K562 (cell line): Measurements from ENCODE around the gene SFXN3. TPM values are rescaled to one million over a fixed set of nuclear protein-coding genes. Genes with fewer than 3 reads are reported as not detected.

Experiments
- ATAC-seq: fragments of 200-7000 bp; cut with Tn5 transposase; 3 replicates; pipeline ENCODE4 v1.9.1; 2020; ENCODE audit warnings: moderate library complexity
- BruUV-seq: library from RNA; stranded (reverse); fragments of 400-500 nt; replicated peaks from 2 replicates; lab custom pipeline; 2021; lab: Mats Ljungman, UMichigan
- CTCF ChIA-PET: fragments of 300-600 bp; formaldehyde crosslinking; extraction: SDS; loops from one replicate; lab custom pipeline; 2021; ENCODE audit warnings: low intra/inter-chr PET ratio; lab: Yijun Ruan, JAX
- POLR2A ChIA-PET: fragments of 300-600, 350-650 bp; sonication (Branson Sonifier 250); formaldehyde crosslinking; extraction: SDS; loops from one replicate; lab custom pipeline; 2021; ENCODE audit warnings: antibody characterized with exemption, inconsistent platforms; lab: Yijun Ruan, JAX
- DNase-seq, 4 experiments: peaks; one replicate each; pipeline versions ENCODE4 v3.0.0 to v3.0.0-alpha.2; 2011 to 2018; ENCODE audit warnings: low spot score in 3 of 4, mixed read lengths in 3 of 4; ENCODE audit errors: extremely low read depth in 1 of 4
- FAIRE-seq: peaks from 2 replicates; lab custom pipeline; 2011; peaks lifted over from hg19 to GRCh38; lab: Jason Lieb, UNC
- H2AFZ ChIP-seq: 2 replicates; pipeline ENCODE4 v1.6.0; 2011; ENCODE audit warnings: low read depth, low read length, control low read depth, inconsistent platforms
- H3K27ac ChIP-seq: fragments of 200-600 bp; 3 replicates; pipeline ENCODE4 v1.8.0; 2011; ENCODE audit warnings: low read depth, mild to moderate bottlenecking, control low read depth, inconsistent platforms, low read length, moderate library complexity, mixed read lengths; ENCODE audit errors: extremely low read depth
- H3K27me3 ChIP-seq, 2 experiments: fragments of 300-600 bp in 1 of 2; 2 replicates in 1 of 2; 3 replicates in 1 of 2; pipeline versions ENCODE4 v1.6.0 to v1.8.0; 2011; ENCODE audit warnings: inconsistent platforms in 2 of 2, low read length in 2 of 2, mild to moderate bottlenecking in 1 of 2, mixed read lengths in 1 of 2, moderate library complexity in 1 of 2; ENCODE audit not compliant: control insufficient read depth in 2 of 2, insufficient read depth in 2 of 2
- H3K36me3 ChIP-seq: fragments of 300-600 bp; 3 replicates; pipeline ENCODE4 v1.8.0; 2011; ENCODE audit warnings: mild to moderate bottlenecking, low read length, inconsistent platforms; ENCODE audit not compliant: control insufficient read depth, insufficient read depth
- H3K4me1 ChIP-seq, 2 experiments: fragments of 200-600 bp in 1 of 2; replicated peaks in 1 of 2; 2 replicates in 1 of 2; 3 replicates in 1 of 2; pipeline versions ENCODE4 v1.5.1 to v1.8.0; 2011; ENCODE audit warnings: inconsistent platforms in 2 of 2, low read length in 2 of 2, mild to moderate bottlenecking in 1 of 2, mixed read lengths in 1 of 2, moderate library complexity in 1 of 2; ENCODE audit not compliant: control insufficient read depth in 2 of 2, insufficient read depth in 2 of 2
- H3K4me2 ChIP-seq: 2 replicates; pipeline ENCODE4 v1.6.1; 2011; ENCODE audit warnings: low read length, control low read depth, inconsistent platforms, mixed read lengths; ENCODE audit not compliant: insufficient read depth
- H3K4me3 ChIP-seq: fragments of 200-600 bp; sonication (generic), shearing (Covaris generic); 2 replicates; pipeline ENCODE4 v1.5.1; 2016; ENCODE audit warnings: control low read depth, inconsistent platforms
- H3K79me2 ChIP-seq: fragments of 200-600 bp; 3 replicates; pipeline ENCODE4 v1.8.0; 2011; ENCODE audit warnings: low read length, inconsistent platforms; ENCODE audit not compliant: control insufficient read depth, insufficient read depth
- H3K9ac ChIP-seq, 2 experiments: 2 replicates each; pipeline versions ENCODE4 v1.6.0 to v1.6.1; 2011; ENCODE audit warnings: low read depth in 2 of 2, low read length in 2 of 2, control low read depth in 1 of 2, inconsistent platforms in 1 of 2, mild to moderate bottlenecking in 1 of 2, mixed read lengths in 1 of 2; ENCODE audit not compliant: insufficient read depth in 1 of 2
- H3K9me1 ChIP-seq: one replicate; pipeline ENCODE4 v1.6.0; 2011; ENCODE audit warnings: inconsistent platforms, mild to moderate bottlenecking, low read length, moderate library complexity; ENCODE audit not compliant: control insufficient read depth, insufficient read depth
- H3K9me3 ChIP-seq: replicated peaks from 2 replicates; pipeline ENCODE4 v1.5.1; 2011; ENCODE audit warnings: low read depth, low read length, inconsistent platforms; ENCODE audit not compliant: control insufficient read depth, insufficient read depth
- H4K20me1 ChIP-seq: replicated peaks from 2 replicates; pipeline ENCODE4 v1.6.1; 2011; ENCODE audit warnings: low read length, inconsistent platforms, mixed read lengths; ENCODE audit not compliant: control insufficient read depth, insufficient read depth
- ATF6 ChIP-seq: sonication (generic); formaldehyde crosslinking; IDR thresholded peaks from 2 replicates; pipeline ENCODE4 v1.4.0; 2020; ENCODE audit warnings: mild to moderate bottlenecking, missing genetic modification reagents
- CGGBP1 ChIP-seq: fragments of 250-450 bp; sonication (Bioruptor Pico); IDR thresholded peaks from 2 replicates; pipeline ENCODE4 v1.9.0; 2021; ENCODE audit warnings: mild to moderate bottlenecking
- CREB3 ChIP-seq: fragments of 450-650 bp; conservative IDR thresholded peaks from 2 replicates; pipeline ENCODE4 v1.6.1; 2016; ENCODE audit warnings: missing genetic modification characterization, low read depth, mild to moderate bottlenecking, missing compliant biosample characterization, moderate library complexity
- ESRRA ChIP-seq: fragments of 450-650 bp; IDR thresholded peaks from 2 replicates; pipeline ENCODE4 v1.6.1; 2014; ENCODE audit warnings: low read depth, mild to moderate bottlenecking, moderate library complexity, borderline replicate concordance
- HNRNPL ChIP-seq: fragments of 200-400 bp; formaldehyde crosslinking; IDR thresholded peaks from 2 replicates; pipeline ENCODE4 v1.6.1; 2017; ENCODE audit warnings: low read depth, mild to moderate bottlenecking, low read length
- NFIC ChIP-seq: fragments of 450-650 bp; IDR thresholded peaks from 2 replicates; pipeline ENCODE4 v1.6.1; 2017; ENCODE audit warnings: mild to moderate bottlenecking, inconsistent platforms
- NR2C1 ChIP-seq, 2 experiments: fragments of 450-650 bp; IDR thresholded peaks; 2 replicates each; pipeline ENCODE4 v1.6.1; 2017; ENCODE audit warnings: mild to moderate bottlenecking in 2 of 2, antibody characterized with exemption in 1 of 2, inconsistent platforms in 1 of 2, missing compliant biosample characterization in 1 of 2, missing genetic modification characterization in 1 of 2
- NR2C2 ChIP-seq, 2 experiments: fragments of 200-800 bp in 1 of 2; sonication (Bioruptor generic) in 1 of 2; sonication (generic) in 1 of 2; formaldehyde crosslinking in 1 of 2; IDR thresholded peaks; 2 replicates each; pipeline versions ENCODE4 v1.6.1 to v1.8.0; 2016 to 2022; ENCODE audit warnings: mild to moderate bottlenecking in 1 of 2, missing compliant biosample characterization in 1 of 2, missing genetic modification characterization in 1 of 2, missing genetic modification reagents in 1 of 2
- POLR2G ChIP-seq: fragments of 200-400 bp; formaldehyde crosslinking; IDR thresholded peaks from 2 replicates; pipeline ENCODE4 v1.6.1; 2017; ENCODE audit warnings: low read depth, mild to moderate bottlenecking, antibody characterized with exemption, low read length, moderate library complexity
- SMAD1 ChIP-seq: fragments of 150-350 bp; IDR thresholded peaks from 2 replicates; pipeline ENCODE4 v1.6.1; 2014; ENCODE audit warnings: low read length, low read depth; ENCODE audit not compliant: partially characterized antibody
- ZBTB9 ChIP-seq: fragments of 450-650 bp; formaldehyde crosslinking; IDR thresholded peaks from 2 replicates; pipeline ENCODE4 v1.4.0; 2020; ENCODE audit warnings: mild to moderate bottlenecking, moderate library complexity
- WGBS: fragments of 100-300 bp; shearing (Covaris generic); methylation state at CpG from one replicate; pipeline ENCODE4 v1.1.6; 2016; ENCODE audit warnings: low coverage, mixed read lengths; ENCODE audit not compliant: insufficient coverage; ENCODE audit errors: missing lambda C conversion rate; 5-methylcytosine and 5-hydroxymethylcytosine counted together
- in situ Hi-C: fragments of 300-500 bp; cut with MboI; formaldehyde crosslinking; loops from 4 replicates; pipeline ENCODE4 v1.15.0; 2018; ENCODE audit warnings: inconsistent platforms, mixed read lengths
- intact Hi-C: fragments of 100-400 bp; cut with micrococcal nuclease; formaldehyde crosslinking; loops from 2 replicates; pipeline ENCODE4 v1.14.2; 2022
- polyA plus RNA-seq, 8 experiments: library from polyadenylated mRNA; depleted of rRNA in 4 of 8; stranded (reverse) in 5 of 8; unstranded in 3 of 8; fragments of >200 nt; fragmentation: Nextera tagmentation in 2 of 8; fragmentation: Illumina TruSeq in 1 of 8; extraction: Ambion mirVana in 2 of 8; extraction: Trizol in 1 of 8; gene quantifications; 2 replicates each; pipeline versions ENCODE4 v1.2.1 to v1.2.3, GENCODE V29; 2011 to 2014; ENCODE audit warnings: inconsistent platforms in 1 of 8, missing spikeins in 1 of 8
- total RNA-seq, 7 experiments: library from RNA; depleted of rRNA in 6 of 7; stranded (reverse); fragments of >200 nt in 6 of 7; fragmentation: Illumina TruSeq in 2 of 7; extraction: Trizol in 2 of 7; gene quantifications; 2 replicates each; pipeline versions ENCODE4 v1.2.1 to v1.2.3, GENCODE V29; 2011 to 2021; ENCODE audit warnings: low replicate concordance in 1 of 7

Gene SFXN3
- total and polyA plus RNA-seq, 9 of the 15 experiments (the other 6 are each of a cell fraction or from before 2014, with no cell fraction given): 0.24 to 4.6 (median 0.86) TPM

GRCh38 chr10:101062232-101063049 lies 31.4 kb downstream of the SFXN3 start:
- DNase-seq (peak; percentile 52 to 78 (median 66)), FAIRE-seq (peak; percentile 15), ATAC-seq (peak; percentile 62)
- Histone ChIP-seq H2AFZ (peak overlapping the region; percentile 82), H3K9me1 (no peaks in the 10 kb centered on the region), H3K27me3 (no peaks in the 10 kb centered on the region), H3K9ac (peak overlapping the region; percentile 96 to 99), H4K20me1 (no peaks in the 10 kb centered on the region), H3K27ac (peak overlapping the region; percentile 100), H3K4me1 (peaks cover 42 to 68% of the 10 kb centered on the region in 2 experiments), H3K4me3 (peak overlapping the region; percentile 53), H3K9me3 (no peaks in the 10 kb centered on the region), H3K79me2 (peaks cover 57% of the 10 kb centered on the region), H3K36me3 (peaks cover 6% of the 10 kb centered on the region; the same call in 1 of the 3 replicates), H3K4me2 (peak overlapping the region; percentile 93)
- in situ Hi-C loops (no loop called here), intact Hi-C loops (loop anchor here (10.0 kb wide), 2 partner anchors 48 to 992 kb away; partner anchors contain the start of gene ARMH3)
- BruUV-seq: no TSS peak
- WGBS: under 1% methylated on average over 35 of the region's 63 CpGs
- POLR2A ChIA-PET: interaction anchor here (0.8 to 1.8 kb wide), 7 partner anchors 9 to 33 kb away, joined by 3 to 7 read pairs (median 3); no protein-coding TSS in a partner anchor
- CTCF ChIA-PET: interaction anchor here (0.8 to 0.9 kb wide), 2 partner anchors 22 to 69 kb away, joined by 3 read pairs; no protein-coding TSS in a partner anchor
- no peak for TF ChIP-seq NR2C1 (IDR thresholded peaks at IDR 0.05)
- 0 out of 2 replicates have a peak, but pooled peaks have one; percentile 37 for TF ChIP-seq NR2C1 (tag; IDR thresholded peaks at IDR 0.05)
- no peak for TF ChIP-seq SMAD1
- TF ChIP-seq HNRNPL: peak; percentile 89
- TF ChIP-seq ESRRA: peak; percentile 52; the same call in 1 of the 2 replicates
- peak; percentile 97 for TF ChIP-seq NFIC
- TF ChIP-seq CREB3 (tag): 0 out of 2 replicates have a peak, but pooled peaks have one; percentile 41
- 0 out of 2 replicates have a peak, but pooled peaks have one; percentile 16 for TF ChIP-seq ATF6 (CRISPR knock-in tag)
- peak; percentile 84 for TF ChIP-seq POLR2G
- TF ChIP-seq ZBTB9: no peak
- no peak for TF ChIP-seq CGGBP1 (CRISPR knock-in tag)
- TF ChIP-seq NR2C2 (CRISPR knock-in tag; IDR thresholded peaks at IDR 0.05): peak; percentile 73; the same call in 1 of the 2 replicates
- TF ChIP-seq NR2C2 (tag; IDR thresholded peaks at IDR 0.05): peak; percentile 48; the same call in 1 of the 2 replicates
